GM18526 (cell line): Measurements from ENCODE around the gene KRT39.
"Not testable (repeated sequence)": the region's sequence is repeated elsewhere in the genome, so short reads cannot be mapped to it uniquely, and the experiment has no call there.

Experiments
- POLR2A ChIP-seq: IDR thresholded peaks from 3 replicates; pipeline ENCODE4 v1.6.1; 2011; ENCODE audit not compliant: insufficient read length; ENCODE audit errors: extremely low read depth

Gene KRT39

DNA sequence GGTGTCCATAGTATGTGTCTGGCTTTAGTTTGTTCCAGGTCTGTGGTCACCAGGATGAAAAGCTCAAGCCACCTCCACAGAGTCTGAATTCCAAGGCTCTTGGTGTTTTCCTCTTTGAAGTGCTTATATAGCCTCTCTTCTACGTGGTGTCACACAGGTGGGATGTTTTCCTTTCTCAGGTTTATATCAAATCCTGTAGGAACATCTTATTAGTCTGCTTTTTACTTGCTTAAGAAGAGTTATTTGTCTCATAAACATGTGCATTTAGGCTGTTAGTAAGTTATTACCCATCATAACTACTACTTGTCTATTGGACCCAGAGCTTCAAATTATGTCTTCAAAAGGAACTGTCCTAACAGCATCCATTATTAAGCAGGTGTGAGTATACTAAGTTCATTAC, at the start of gene KRT39:
KRT39 (minus strand) TSS at position 101 of the 400 bp plus-strand sequence; CDS start at position 9, 92 bp downstream.
- TF ChIP-seq POLR2A, result no peak

DNA sequence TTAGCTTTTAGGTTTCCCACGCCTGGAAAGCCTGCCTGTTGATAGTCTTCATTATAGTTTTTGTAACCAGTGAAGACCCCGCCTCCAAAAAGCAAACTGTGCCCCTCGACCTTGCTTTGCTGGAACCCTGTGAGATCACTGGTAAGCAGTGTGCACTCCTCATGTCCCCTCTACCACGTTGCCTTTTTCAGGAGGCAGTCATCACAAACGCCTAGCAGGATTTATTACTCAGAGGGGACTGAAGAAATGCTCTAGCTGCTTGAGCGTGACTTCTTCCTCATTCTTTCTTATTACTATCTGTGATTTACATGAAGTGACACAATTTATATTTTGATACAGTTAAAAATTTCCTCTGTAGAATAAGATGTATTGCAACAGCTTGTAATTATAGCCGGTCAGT, 48.7 kb upstream of the KRT39 start:
- TF ChIP-seq POLR2A, result no peak

DNA sequence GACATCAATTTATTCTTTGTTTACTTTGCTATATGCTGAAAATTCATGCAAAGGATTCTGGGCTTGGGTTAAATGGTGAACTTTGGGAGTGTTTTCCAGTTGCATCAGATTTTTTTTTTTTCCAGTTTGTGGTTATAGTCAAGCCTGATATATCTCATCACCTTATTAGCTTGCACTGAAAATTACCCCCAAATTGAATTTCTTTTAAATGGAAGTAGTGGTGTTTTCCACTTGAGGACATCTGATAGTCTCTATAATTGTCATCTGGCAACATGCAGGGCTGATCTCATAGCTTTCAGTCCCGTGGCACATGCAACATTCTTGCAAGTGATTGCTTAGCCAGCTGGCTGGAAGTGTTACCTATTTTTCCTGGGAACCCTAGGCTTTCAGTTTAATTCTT, 46.9 kb upstream of the KRT39 start:
- TF ChIP-seq POLR2A, result no peak

DNA sequence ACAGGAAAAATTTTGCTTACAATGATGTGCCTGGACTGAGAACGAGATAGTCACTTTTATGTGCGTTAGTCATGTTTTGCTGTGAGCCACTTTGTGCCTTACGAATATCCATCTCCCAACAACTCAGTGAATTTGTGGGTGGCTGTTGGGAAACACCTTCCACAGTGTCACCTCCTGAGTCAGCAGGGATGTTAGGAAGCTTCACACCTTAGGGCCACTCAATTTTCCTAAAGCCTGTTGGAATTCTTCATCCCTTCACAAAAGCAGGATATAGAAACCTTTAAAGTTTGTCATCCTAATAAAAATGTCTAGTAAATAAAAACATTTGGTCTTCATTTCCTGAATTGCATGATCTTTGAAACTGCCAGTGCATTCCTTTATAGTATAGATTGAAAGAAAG, 46.4 kb upstream of the KRT39 start:
- TF ChIP-seq POLR2A, result no peak

DNA sequence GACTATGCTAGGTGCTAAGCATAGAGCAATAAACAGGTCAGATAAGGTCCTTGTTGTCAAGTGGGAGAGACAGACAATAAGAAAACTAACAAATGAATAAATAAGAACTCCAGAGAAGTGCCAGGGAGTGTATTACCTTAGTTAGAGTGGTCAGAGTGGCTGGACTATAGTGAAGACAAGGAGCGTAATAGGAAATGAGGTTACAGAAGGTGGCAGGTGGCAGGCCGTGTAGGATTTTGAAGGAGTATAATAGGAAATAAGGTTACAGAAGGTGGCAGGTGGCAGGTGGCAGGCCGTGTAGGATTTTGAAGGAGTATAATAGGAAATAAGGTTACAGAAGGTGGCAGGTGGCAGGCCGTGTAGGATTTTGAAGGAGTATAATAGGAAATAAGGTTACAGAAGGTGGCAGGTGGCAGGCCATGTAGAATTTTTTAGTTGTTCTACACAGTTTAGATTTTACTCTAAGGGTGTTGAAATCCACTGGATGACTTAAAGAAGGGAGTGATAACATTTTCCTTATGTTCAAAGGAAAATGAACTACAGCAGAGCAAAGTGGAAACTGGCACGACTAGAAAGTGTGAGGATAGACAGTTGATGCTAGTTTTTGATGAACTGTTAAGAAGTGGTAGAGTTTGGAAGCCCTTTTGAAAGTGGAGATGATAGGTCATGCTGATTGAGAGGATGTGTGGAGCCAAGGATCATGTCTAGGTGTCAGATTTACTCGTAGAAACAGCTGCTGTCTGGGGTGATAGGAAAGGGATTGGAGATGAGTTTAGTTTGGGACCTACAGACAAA, 45.8 kb upstream of the KRT39 start:
- TF ChIP-seq POLR2A, result no peak

DNA sequence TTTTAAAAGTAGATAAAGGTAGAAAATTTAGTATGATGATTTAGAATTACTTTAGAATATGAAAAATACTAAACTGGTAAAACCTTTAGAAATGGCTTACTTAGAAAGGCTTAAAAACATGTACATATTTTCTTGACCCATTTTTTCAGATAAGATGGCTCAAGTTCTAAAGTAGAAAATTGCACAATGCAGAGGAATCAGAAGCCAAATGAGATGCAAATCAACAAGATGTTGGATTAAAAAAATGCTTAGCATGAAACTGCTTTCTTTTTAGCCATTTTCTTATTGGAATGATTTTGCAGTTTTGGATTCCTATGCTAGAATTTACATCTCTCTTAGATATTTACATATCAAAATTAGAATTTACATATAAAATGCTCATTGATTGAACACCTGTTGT, 43.7 kb upstream of the KRT39 start:
- no peak for TF ChIP-seq POLR2A

DNA sequence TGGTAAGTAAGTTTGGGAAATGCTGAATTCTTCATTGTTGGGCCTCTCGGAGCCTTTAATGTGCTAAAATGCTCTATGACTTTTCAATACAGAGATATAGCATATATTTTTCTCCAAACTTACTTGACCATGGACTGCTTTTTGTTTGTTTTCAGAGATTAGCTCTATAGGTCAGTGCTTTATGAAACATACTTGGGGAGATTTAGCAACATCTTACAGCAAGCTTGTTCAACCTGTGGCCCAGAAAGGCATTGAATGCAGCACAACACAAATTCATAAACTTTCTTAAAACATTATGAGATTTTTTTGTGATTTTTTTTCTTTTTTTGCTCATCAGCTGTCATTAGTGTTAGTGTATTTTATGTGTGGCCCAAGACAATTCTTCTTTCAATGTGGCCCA, 43.2 kb upstream of the KRT39 start:
- TF ChIP-seq POLR2A, result no peak

DNA sequence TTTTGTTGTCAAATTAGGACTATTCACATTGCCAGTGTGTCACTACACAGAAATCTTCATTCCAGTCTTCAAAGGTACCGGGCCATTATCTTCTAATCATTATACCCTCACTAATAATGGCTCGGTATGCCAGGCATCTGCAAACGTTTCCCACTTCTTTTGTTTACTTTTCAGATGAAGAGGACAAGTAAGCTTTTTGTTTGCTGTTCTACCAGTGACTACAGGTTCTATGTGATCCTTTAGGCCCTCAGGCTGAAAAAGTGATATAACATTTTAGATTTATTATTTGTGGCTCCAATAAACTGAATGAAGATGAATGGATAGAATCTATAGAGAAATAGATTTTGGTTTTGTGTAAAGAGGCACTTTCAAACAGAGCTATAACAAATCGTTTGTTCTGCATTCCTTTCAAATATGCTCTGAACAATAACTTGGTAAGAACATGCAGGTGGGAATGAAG, 42.6 kb upstream of the KRT39 start:
- TF ChIP-seq POLR2A, result no peak

DNA sequence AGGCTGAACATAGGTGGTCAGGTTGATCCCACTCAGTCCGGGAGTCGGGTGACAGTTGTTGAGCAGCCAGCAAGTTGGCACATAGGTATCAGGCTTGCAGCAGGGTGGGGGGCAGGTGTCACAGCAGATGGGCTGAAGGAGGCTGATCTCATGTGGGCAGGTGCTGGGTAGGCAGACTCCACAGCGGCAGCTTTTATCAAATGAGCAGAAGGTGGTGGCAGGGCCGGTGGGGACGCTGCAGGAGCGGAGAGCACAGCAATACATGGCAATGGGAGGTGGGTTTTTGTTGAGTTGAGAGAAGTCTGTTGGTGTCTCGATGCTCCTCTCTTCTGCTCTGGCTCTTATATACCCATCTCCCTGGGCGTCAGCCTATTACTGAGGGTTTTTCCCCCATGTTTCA, 42.1 kb upstream of the KRT39 start, which contains the start of gene KRTAP3-1:
KRTAP3-1 (minus strand) TSS at position 318 of the 400 bp plus-strand sequence; CDS start at position 264, 54 bp downstream.
- TF ChIP-seq POLR2A, result no peak

DNA sequence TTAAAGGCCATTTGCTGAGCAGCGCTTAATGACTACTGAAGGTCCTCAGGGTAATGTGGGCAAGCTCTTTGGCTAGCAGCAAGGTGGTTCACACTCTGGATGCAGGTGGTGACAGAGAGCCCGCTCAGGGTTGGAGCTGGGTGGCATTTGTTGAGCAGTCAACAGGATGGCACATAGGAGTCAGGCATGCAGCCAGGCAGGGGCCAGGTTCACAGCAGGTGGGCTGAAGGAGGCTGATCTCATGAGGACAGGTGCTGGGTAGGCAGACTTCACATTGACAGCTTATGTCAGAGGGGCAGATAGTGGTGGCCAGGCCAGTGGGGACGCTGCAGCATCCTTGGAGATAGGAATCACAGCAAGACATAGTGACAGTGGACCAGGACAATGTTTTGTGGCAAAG, 37.6 kb upstream of the KRT39 start:
- no peak for TF ChIP-seq POLR2A

DNA sequence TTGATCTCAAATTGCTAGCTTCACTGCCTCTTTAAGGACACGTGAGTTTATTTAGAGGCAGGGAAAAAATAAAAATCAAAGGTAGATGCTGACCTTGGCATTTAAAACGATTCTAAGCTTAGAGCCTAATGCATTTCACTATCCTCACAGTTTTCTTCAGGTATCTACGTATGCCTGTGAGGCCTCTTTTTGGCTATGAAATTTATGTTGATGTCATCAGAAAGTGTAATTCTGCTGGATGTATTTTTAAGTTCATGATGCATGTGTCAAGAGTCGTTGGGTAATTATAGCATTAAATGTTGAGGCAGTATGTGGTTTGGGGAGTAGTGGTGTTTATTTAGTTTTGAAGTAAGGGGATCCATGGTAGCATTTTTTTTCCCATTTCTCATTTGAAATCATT, 37.2 kb upstream of the KRT39 start:
- TF ChIP-seq POLR2A, result no peak

DNA sequence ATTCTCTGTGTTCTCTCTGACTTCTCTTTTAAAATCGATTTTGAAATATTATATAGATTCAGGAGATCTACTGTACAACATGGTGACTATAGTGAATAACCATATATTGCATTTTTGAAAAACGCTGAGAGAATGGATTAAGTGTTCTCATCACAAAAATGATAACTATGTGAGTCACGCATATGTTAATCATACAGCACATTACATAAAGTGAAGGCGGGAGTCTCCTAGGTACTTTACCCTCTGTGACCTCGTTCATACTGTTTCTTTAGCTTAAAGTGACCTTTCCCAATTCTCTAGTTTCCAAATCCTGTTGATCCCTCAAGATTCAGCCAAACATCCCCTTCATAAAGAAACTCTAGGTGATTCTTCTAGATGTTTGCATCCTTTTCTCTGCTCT, 36.1 kb upstream of the KRT39 start:
- no peak for TF ChIP-seq POLR2A

DNA sequence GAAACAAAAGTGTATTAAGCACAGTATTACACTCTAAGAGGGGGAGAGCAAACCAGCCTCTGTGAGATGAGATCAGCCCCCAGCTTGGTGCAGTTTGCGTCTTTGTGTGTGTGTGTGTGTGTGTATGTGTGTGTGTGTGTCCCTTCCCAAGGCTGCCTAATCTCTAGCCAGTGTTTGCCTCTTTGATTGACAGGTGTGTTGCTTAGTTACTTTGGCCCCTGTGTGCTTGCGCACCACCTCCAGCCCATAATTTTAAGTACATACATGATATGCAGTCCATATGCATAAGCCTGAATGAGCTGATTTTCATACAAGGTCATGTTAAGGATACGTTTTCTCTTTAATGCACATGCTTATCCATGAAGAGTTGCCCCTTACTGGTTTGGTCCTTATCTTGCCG, 35.0 kb upstream of the KRT39 start:
- no peak for TF ChIP-seq POLR2A

DNA sequence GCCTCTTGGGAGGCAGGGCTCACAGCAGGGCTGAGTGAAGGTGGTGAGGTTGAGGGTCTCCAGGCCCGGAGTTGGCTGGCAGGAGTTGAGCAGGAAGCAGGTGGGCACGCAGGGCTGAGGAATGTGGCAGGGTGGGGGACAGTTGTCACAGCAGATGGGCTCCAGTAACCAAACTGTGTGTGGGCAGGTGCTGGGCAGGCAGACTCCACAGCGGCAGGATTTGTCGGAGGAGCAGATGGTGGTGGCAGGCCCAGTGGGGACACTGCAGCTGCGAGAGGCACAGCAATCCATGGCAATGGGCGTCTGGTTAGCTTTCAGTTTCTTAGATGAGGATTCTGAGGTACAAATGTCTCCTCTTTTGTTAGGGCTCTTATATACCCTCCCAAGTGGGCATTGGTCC, 32.8 kb upstream of the KRT39 start, which contains the start of gene KRTAP3-2:
KRTAP3-2 (minus strand) TSS at position 344 of the 400 bp plus-strand sequence; CDS start at position 291, 53 bp downstream.
- TF ChIP-seq POLR2A, result not testable (repeated sequence)

DNA sequence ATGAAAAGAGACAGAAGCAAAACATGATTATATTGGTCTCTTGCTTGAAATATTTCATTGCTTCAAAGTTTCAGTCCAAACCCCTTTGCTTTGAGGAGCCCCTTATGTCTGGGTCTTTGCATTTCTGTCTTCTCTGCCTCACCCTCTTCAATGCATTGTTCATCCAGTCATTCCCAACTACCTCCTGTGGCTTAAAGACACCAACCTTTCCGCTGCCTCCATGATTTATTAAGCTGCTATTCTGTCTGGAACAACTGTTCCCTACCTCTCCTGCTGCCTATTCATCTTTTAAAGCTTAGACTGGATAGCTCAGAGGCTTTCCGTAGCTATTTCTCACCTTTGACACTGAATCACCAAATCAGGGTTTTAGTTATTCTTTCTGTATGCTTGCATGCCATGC, 30.6 kb upstream of the KRT39 start:
- no peak for TF ChIP-seq POLR2A

DNA sequence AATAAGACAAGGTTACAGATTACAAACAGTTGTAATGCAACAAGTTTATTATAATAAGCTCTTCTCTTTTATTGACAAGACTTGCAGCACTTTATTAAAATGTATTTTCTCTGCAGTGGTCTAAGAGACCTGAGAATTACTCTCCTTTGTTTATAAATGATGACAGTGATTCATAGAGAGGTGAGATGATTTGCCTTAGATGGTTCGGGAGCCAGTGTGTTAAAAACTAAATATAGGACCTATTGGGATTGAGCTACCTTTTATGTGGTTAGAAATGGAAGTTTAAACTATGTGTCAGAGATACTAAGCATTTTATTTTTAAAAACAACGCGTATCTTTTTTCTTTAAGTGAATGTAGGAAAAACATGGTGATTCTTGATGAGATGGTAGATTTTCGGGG, 30.1 kb upstream of the KRT39 start:
- TF ChIP-seq POLR2A, result no peak

DNA sequence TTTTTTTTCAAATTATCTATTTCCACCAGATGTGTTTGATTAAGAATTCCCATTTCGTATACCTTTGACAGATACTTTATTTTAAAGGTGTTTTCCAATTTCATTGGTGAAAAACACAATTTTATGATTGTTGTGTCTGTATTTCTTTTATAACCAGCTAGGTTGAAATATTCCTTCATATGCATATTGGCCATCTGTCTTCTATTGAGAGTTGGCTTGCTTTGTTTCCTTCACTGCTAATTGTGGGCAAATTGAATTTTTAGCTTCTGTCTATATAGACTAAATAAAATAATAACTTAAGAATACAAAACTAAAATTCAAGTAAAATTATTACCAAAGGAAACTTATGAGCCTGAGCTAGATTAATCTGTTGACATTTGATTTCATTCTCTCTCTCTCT, 28.4 kb upstream of the KRT39 start:
- TF ChIP-seq POLR2A, result no peak
